GM18520 (cell line): ENCODE data around the gene MGAT5.

Experiments
- ATAC-seq: cut with Tn5 transposase; IDR thresholded peaks from one replicate; pipeline ENCODE4 v1.9.1; 2021; ENCODE audit not compliant: unreplicated experiment

MGAT5 gene

DNA sequence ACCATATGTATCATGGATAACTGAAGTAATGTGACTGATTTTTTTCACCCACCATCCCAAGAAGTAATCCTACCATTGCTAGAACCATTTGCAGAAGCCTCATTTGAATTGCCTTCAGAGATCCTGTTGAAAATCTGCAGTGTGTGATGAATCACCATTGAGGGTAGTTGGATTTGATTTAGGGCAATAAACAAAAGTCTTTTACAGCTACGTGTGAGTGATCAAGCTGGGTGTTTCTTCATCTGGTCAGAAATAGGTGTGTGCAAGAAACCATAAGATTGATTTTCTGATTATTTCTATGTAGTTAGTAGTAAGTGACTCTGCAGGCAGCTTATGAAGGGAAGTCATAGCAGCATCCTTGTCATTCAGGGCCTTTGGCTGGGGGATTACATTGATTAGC is 159.6 kb downstream of the MGAT5 start:
- no peak for ATAC-seq

DNA sequence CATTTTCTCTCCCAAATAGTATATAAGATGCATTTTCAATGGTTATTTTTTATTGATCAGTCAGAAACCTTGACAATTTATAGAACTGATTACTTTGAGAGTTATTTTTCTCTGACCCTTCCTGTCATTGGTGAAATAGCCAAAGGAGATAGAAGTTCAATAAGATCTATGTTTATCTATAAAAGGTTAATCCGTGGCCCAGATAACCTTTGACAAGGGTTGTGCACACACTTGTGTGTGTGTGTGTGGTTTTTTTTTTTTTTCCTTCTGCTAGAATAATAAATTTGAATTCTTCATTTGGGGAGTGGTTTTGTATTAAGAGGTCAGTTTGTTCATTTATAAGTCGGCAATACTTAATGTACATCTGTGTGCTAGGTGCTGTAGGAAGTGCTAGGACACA is 160.0 kb downstream of the MGAT5 start:
- ATAC-seq: no peak

- ATAC-seq: no peak
Measured at GRCh38 chr2:134416018-134416417, 162.1 kb downstream of the MGAT5 start.

DNA sequence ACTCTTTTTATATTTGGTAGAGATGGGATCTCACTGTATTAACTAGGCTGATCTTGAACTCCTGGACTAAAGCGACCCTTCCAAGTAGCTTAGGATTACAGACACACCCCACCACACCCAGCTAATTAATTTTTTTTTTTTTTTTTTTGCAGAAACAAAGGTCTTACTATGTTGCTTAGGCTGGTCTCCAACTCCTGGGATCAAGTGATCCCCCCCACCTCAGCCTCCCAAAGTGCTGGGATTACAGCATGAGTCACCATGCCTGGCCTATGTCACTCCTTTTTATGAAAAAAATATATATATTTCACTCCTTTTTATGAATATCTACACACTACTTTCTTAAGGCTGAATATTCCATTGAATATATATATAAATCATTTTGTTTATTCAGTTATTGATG is 162.8 kb downstream of the MGAT5 start:
- no peak for ATAC-seq

DNA sequence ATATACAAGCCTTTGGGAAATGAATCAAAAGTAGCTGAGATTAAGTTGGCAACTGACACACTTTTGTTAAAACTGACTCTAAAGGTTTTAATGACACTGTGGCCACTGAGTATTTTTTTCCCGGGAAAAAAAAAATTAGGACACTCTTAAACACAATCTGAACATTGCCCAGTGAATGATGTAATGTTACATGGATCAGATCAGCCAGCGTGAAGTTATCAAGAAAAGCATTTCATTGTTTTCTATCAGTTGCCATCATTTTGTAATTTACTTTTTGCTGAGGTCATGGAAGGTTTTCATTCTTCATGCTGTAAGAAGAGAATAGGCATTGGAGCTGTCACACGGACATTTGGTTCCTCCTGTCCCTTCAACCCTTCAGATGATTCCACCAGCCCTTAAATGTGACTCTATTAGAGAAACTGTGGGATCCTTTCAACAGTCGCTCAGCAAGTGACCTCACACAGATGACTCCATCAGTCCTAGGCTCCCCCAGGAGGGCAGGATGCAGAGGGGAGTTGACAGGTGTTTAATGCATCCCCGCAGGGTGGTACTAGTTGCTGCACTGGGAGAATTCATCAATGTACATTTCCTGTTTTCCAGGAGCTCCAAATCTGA is 164.2 kb downstream of the MGAT5 start:
- ATAC-seq: no peak

- no peak for ATAC-seq
Measured at GRCh38 chr2:134420259-134420658, 166.4 kb downstream of the MGAT5 start.

DNA sequence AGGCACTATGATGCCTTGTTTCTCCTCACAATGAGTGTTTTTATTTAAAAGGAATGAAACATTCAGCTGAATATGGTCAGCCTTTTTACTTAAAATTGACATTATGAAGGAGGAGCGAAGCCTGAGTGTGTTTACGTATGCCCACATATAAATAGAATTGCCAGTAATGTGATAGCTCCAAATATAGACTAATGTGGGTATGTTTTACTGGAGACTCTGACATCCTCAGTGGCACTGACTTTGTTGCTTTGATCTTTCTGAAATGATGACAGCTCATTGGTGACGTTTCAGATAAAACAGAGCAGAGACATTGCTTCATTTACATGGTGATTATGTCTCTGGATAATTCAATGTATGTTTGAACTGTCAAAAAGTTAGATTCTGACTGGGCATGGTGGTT is 167.0 kb downstream of the MGAT5 start:
- ATAC-seq: no peak

DNA sequence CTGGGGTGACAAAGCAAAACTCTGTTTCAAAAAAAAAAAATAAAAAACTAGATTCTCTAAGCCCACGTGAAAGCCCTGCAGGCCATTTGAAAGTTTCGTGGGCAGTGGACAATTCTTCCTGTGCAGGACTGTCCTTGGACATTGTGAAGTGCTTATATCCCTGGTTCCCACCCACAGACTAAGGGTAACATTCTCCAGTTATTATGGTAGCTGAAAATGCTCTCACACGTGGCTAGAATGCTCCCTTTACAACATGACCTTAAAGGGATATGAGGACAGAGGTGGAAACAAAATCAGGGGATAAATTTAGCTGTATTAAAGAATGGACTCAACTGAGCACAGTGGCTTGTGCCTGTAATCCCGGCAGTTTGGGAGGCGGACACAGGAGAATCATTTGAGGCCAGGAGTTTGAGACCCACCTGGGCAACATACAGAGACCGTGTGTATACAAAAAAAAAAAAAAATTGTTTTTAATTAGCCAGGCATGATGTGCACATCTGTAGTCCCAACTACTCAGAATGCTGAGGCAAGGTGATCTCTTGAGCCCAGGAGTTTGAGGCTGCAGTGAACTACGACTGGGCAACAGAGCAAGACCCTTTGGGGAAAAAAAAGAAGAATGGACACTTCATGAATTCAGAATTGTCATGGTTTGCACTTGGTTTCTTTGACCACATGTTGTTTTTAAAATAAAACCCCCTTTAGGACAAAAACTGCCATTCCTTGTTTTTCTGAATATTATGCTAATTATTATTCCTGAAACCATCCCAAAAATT is 167.9 kb downstream of the MGAT5 start:
- ATAC-seq: no peak

DNA sequence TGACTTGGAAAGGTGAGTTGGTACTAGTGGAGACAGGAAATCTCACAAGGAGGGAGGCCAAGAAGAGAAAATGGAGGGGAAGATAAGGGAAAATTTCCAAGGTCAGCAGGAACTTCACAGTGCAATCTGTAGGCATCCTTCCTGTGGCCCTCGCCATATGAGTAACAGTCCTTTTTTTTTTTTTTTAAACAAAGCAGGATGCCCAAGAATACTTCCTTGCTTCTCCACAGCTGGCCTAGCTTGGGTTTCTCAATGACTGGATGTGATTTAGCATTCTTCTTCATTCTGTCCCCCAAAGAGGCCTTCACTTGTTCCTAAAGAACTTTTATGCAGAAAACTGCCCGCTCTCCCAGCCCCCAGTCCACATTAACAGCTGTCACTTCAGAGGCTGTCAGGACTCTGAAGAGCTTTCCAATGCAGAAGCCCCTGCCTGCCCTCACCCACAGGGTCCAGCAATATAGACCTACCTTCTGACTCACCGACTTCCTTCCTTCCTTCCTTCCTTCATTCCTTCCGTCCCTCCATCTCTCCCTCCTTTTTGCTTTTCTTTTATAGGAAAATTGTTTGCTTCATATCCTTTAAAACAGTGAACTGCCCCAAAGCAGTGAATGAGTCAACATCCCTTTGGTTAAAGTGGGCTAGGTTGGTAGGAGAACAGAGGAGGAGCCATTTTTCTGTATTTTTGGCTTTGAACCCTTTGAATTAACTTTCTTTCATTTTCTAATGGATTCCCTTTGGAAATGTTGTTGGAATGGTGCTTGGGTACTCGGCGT is 172.0 kb downstream of the MGAT5 start:
- ATAC-seq: no peak

- ATAC-seq: no peak
Measured at GRCh38 chr2:134426721-134427120, 172.8 kb downstream of the MGAT5 start.

DNA sequence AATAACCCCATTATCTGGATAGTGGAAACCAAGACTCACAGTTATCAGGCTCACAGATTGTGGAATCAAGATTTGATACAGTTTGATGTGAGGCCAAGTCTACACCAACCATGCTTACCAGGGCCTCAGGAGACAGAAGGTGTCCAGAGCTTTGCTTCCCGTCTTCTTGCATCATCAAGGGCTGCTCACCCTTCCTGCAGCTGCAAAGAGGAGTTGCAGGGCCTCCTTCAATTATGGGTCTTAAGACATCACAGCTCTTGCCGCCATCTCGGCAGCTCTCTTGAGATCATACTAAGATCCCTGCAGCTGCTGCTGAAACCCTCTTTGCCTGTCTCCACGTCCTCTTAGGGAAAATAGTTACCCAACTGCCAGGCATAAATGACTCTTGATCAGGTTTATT is 176.0 kb downstream of the MGAT5 start:
- no peak for ATAC-seq

DNA sequence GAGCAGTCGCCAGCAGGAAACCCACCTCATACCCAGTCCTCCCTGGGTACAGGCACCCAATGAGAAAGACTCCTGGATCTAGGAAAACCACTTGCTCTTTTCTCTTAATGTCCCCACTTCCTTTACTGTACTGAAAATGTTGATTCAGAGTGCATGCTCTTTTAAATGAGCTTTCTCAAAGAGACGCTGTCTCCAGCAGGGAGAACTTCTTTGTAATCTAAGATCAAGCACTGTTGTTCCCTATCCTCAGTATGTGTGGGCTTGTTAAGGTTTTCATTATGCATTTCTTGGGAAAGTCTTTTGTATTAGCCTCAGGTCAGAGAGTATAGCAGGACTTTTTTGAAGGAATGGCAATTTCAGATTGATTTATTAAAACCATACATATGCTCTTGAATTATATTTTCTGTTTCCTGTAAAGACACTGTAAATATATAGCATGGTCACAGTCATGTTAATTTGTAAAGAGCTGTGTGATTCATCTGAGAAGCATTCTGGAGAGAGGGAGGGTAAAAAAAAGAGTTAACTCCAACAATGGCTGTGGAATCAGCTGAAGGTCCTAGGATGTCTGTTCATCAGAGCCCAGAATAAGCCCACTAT is 178.1 kb downstream of the MGAT5 start:
- ATAC-seq: no peak

GRCh38 chr2:134432435-134432883 is 178.6 kb downstream of the MGAT5 start:
- no peak for ATAC-seq

DNA sequence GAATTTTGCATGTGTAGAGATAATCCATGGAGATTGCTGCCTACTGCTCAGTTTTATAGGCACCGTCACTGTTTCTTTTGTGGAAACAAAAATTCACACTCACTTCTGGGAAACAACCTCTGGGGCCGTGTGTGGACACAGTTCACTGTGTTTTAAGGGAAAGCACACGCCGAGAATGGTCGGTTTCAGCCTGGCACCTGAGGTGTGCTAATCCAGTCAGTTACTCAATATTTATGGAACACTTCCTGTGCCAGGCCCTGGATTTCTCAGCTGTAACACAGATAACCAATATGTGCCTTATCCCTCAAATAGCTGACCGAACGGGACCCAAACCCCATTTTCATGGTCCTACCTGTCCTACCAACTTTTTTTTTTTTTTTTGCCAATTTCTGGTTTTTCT is 179.6 kb downstream of the MGAT5 start:
- no peak for ATAC-seq

DNA sequence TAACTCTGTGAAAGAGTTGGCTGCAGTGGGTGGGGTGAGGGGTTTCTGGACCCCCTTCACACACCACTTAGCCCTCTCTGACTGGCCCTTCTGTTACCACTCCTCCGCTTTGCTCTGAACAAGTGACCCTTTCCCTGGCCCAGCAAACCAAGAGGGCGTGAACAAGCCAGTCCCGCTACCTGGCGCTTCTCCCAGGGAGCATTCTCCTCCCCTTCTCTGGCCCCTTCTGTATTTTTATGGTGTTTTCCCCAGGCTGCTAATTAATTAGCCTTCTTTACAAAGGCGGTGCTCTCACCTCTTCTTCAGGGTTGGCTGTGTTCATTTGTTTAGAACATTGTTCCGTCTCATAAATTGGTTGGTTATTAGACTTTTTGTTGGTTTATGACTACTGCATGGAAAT is 180.1 kb downstream of the MGAT5 start:
- no peak for ATAC-seq

- ATAC-seq: no peak
Measured at GRCh38 chr2:134435505-134435904, 181.6 kb downstream of the MGAT5 start.

- ATAC-seq: no peak
Measured at GRCh38 chr2:134435936-134436335, 182.1 kb downstream of the MGAT5 start.

DNA sequence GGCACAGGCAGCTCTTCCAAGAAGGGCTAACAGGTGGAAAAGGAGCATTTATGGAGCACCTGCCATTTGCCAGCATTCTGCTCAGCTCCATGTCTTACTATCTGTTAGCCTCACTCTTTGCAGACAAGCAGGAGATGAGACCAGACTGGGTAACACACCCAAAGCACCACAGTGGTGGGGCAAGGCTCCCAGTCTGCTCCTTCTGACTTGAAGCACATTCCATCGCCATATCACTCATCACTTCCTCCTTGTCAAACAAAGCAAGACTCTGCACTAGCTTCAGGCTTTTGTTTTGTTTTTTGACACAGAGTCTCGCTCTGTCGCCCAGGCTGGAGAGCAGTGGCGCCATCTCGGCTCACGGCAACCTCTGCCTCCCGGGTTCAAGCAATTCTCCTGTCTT is 182.8 kb downstream of the MGAT5 start:
- no peak for ATAC-seq

GRCh38 chr2:134438371-134438770 is 184.5 kb downstream of the MGAT5 start:
- no peak for ATAC-seq

DNA sequence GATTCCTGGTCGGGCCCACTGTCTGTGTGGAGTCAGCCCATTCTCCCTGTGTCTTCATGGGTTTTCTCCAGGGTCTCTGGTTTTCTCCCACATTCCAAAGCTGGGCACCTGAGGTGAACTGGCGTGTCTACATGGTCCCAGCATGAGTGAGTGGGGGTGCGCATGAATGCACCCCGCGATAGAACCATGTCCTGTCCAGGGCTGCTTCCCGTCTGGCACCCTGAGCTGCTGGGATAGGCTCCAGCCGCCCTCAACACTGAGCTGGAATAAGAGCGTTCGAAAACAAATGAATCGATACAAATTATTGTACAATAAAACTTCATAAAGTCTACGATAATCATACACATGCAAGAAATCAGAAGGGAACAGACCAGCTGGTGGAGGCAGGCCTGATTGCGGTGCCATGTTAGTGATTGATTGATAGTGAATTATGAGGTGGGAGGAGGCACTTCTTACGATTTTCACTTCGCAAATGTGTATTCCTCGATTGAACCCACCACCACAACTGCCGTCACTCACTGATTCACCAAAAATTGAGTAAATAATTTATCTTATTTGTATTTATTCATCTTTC is 186.6 kb downstream of the MGAT5 start:
- no peak for ATAC-seq

- ATAC-seq: no peak
Measured at GRCh38 chr2:134441153-134441863, 187.4 kb downstream of the MGAT5 start.
